Endothelial cell of umbilical vein (primary cell): ENCODE data around the gene MAD2L2. TPM values are rescaled to one million over a fixed set of nuclear protein-coding genes. Genes with fewer than 3 reads are reported as not detected.

Experiments
- BruUV-seq: library from RNA; stranded (reverse); fragments of 400-500 nt; replicated peaks from 2 replicates; lab custom pipeline; 2021; lab: Mats Ljungman, UMichigan
- CTCF ChIA-PET: fragments of 300-600, 350-600 bp; sonication (Branson Sonifier 250); formaldehyde crosslinking; loops from one replicate; lab custom pipeline; 2021; ENCODE audit warnings: antibody characterized with exemption, inconsistent platforms; lab: Charles Lee
- POLR2A ChIA-PET: fragments of 300-600, 350-600 bp; sonication (Branson Sonifier 250); formaldehyde crosslinking; loops from one replicate; lab custom pipeline; 2021; ENCODE audit warnings: antibody characterized with exemption, inconsistent platforms; lab: Charles Lee
- DNase-seq: peaks from one replicate; pipeline ENCODE4 v3.0.0-alpha.2; 2011; ENCODE audit warnings: low read depth, low spot score
- FAIRE-seq: peaks from 2 replicates; lab custom pipeline; 2011; peaks lifted over from hg19 to GRCh38; lab: Jason Lieb, UNC
- H2AFZ ChIP-seq: 2 replicates; pipeline ENCODE4 v1.6.0; 2012; ENCODE audit warnings: low read depth, low read length, control low read depth, inconsistent platforms
- H3K27ac ChIP-seq: 2 replicates; pipeline ENCODE4 v1.5.1; 2011; ENCODE audit warnings: low read depth, mild to moderate bottlenecking, control low read depth, low read length, moderate library complexity; ENCODE audit not compliant: insufficient read depth
- H3K27me3 ChIP-seq, 2 experiments: 2 replicates each; pipeline versions ENCODE4 v1.6.0 to v1.6.1; 2011; ENCODE audit warnings: low read length in 2 of 2, mixed read lengths in 1 of 2; ENCODE audit not compliant: control insufficient read depth in 2 of 2, insufficient read depth in 2 of 2
- H3K36me3 ChIP-seq, 2 experiments: 2 replicates in 1 of 2; 3 replicates in 1 of 2; pipeline ENCODE4 v1.5.1; 2011; ENCODE audit warnings: low read length in 2 of 2, mild to moderate bottlenecking in 1 of 2, moderate library complexity in 1 of 2; ENCODE audit not compliant: control insufficient read depth in 2 of 2, insufficient read depth in 2 of 2; ENCODE audit errors: extremely low read depth in 1 of 2
- H3K4me1 ChIP-seq: 3 replicates; pipeline ENCODE4 v1.5.1; 2011; ENCODE audit warnings: mild to moderate bottlenecking, low read length; ENCODE audit not compliant: control insufficient read depth, insufficient read depth; ENCODE audit errors: extremely low read depth
- H3K4me2 ChIP-seq: 2 replicates; pipeline ENCODE4 v1.6.1; 2011; ENCODE audit warnings: low read length, control low read depth, mixed read lengths; ENCODE audit not compliant: insufficient read depth
- H3K4me3 ChIP-seq, 3 experiments: fragments of 200-600 bp in 1 of 3; sonication (generic), shearing (Covaris generic) in 1 of 3; replicated peaks in 1 of 3; 2 replicates each; pipeline ENCODE4 v1.5.1; 2011 to 2016; ENCODE audit warnings: control low read depth in 3 of 3, low read length in 3 of 3, mild to moderate bottlenecking in 2 of 3, inconsistent platforms in 1 of 3, low read depth in 1 of 3, moderate library complexity in 1 of 3; ENCODE audit not compliant: insufficient read depth in 1 of 3
- H3K79me2 ChIP-seq: 2 replicates; pipeline ENCODE4 v1.6.0; 2012; ENCODE audit warnings: low read length, inconsistent platforms; ENCODE audit not compliant: control insufficient read depth, insufficient read depth
- H3K9ac ChIP-seq: replicated peaks from 2 replicates; pipeline ENCODE3; 2011; ENCODE audit warnings: low read length, control low read depth; ENCODE audit not compliant: insufficient read depth; ENCODE audit errors: extremely low read depth
- H3K9me1 ChIP-seq: replicated peaks from 3 replicates; pipeline ENCODE4 v1.6.0; 2011; ENCODE audit warnings: mild to moderate bottlenecking, low read length; ENCODE audit not compliant: control insufficient read depth, insufficient read depth; ENCODE audit errors: extremely low read depth
- H3K9me3 ChIP-seq: replicated peaks from 2 replicates; pipeline ENCODE4 v1.5.1; 2012; ENCODE audit warnings: low read length, inconsistent platforms; ENCODE audit not compliant: control insufficient read depth, insufficient read depth
- H4K20me1 ChIP-seq: replicated peaks from 2 replicates; pipeline ENCODE3; 2011; ENCODE audit warnings: mild to moderate bottlenecking, low read length; ENCODE audit not compliant: control insufficient read depth, insufficient read depth; ENCODE audit errors: extremely low read depth
- EZH2 ChIP-seq: IDR thresholded peaks from 2 replicates; pipeline ENCODE4 v1.6.1; 2012; ENCODE audit warnings: borderline replicate concordance, low read depth, mild to moderate bottlenecking, moderate library complexity, low read length, inconsistent platforms; ENCODE audit not compliant: severe bottlenecking
- FOS ChIP-seq: IDR thresholded peaks from 2 replicates; pipeline ENCODE4 v1.6.1; 2011; ENCODE audit warnings: mild to moderate bottlenecking, low read length, moderate library complexity, borderline replicate concordance; ENCODE audit not compliant: insufficient read depth
- GATA2 ChIP-seq: IDR thresholded peaks from 2 replicates; pipeline ENCODE4 v1.7.0; 2011; ENCODE audit warnings: low read depth, mild to moderate bottlenecking, moderate library complexity, mixed read lengths, low read length; ENCODE audit not compliant: insufficient read length, insufficient read depth
- JUN ChIP-seq: IDR thresholded peaks from 2 replicates; pipeline ENCODE4 v1.6.1; 2011; ENCODE audit warnings: borderline replicate concordance, low read depth; ENCODE audit not compliant: insufficient read length, insufficient read depth
- MYC ChIP-seq: IDR thresholded peaks from one replicate; pipeline ENCODE4 v1.6.1; 2011; ENCODE audit warnings: mild to moderate bottlenecking, low read depth, low read length
- POLR2A ChIP-seq: IDR thresholded peaks from 2 replicates; pipeline ENCODE4 v1.6.1; 2012; ENCODE audit warnings: low read depth, mild to moderate bottlenecking, control low read depth, low read length
- POLR2AphosphoS5 ChIP-seq: IDR thresholded peaks from 2 replicates; pipeline ENCODE4 v1.6.1; 2012; ENCODE audit warnings: low read depth, mild to moderate bottlenecking, control low read depth, low read length, moderate library complexity; ENCODE audit not compliant: insufficient read depth
- dilution Hi-C: fragments of 300-500 bp; cut with MboI; formaldehyde crosslinking; loops from one replicate; pipeline ENCODE4 v1.15.0; 2019; ENCODE audit warnings: low sequenced_read_pairs; ENCODE audit not compliant: extremely low pct_ligation_motif_present
- intact Hi-C: fragments of 100-400 bp; cut with micrococcal nuclease; formaldehyde crosslinking; loops from one replicate; pipeline ENCODE4 v1.10.0; 2022
- polyA plus RNA-seq, 4 experiments: library from polyadenylated mRNA; depleted of rRNA in 3 of 4; stranded (reverse) in 3 of 4; unstranded in 1 of 4; fragments of >200 nt; gene quantifications; 2 replicates each; pipeline versions ENCODE4 v1.2.1 to v1.2.3, GENCODE V29; 2011 to 2012; ENCODE audit warnings: missing spikeins in 1 of 4
- total RNA-seq: library from RNA; stranded (reverse); gene quantifications from 2 replicates; pipeline ENCODE4 v1.2.3, GENCODE V29; 2021
- TF ChIP-seq, protein P1 (sequence below), 2 donors: IDR thresholded peaks; 1 replicate in 1 of 2; 2 replicates in 1 of 2; pipeline ENCODE4 v1.5.1; 2011; ENCODE audit warnings: low read length in 2 of 2, mild to moderate bottlenecking in 2 of 2, moderate library complexity in 2 of 2, control low read depth in 1 of 2, inconsistent platforms in 1 of 2, low read depth in 1 of 2; ENCODE audit not compliant: insufficient read depth in 1 of 2; ENCODE audit errors: extremely low read depth in 1 of 2
- TF ChIP-seq, protein P2 (sequence below): IDR thresholded peaks from 2 replicates; pipeline ENCODE4 v1.6.1; 2011; ENCODE audit not compliant: insufficient read depth, insufficient read length

Gene MAD2L2
- total and polyA plus RNA-seq, 2 donors (not counting 3 experiments of a cell fraction or from before 2014, with no cell fraction given): 35.9 to 74.2 TPM

DNA sequence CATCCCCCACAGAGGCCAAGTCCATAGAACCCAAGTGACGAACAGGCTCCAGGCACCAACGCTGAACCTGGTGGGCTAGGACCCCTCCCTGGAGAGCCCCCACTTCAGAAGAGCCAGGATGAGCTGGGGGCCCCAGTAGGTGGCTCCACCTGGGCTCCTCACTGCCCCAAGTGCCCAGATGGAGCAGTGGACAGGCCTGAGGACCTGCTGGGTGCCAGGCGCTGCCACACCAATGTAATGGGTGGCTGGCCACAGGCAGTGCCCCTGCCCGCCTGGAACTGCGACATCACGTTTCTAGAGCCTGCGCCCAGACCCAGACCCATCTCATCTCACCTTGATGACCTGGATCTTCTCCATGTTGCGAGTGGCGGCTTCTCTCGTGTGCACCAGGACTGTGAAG lies 5.6 kb downstream of the MAD2L2 start:
- no peaks in the 10 kb centered on the region for H3K9me1 ChIP-seq
- POLR2A ChIA-PET: no interaction called here
- H3K4me2 ChIP-seq: no peak overlapping the region
- FAIRE-seq (no peak), DNase-seq (no peak)
- no peaks in the 10 kb centered on the region for H4K20me1 ChIP-seq
- no peaks in the 10 kb centered on the region for H3K9me3 ChIP-seq
- TF ChIP-seq FOS (no peak), GATA2 (no peak), JUN (no peak), EZH2 (no peak), POLR2AphosphoS5 (no peak), POLR2A (no peak), MYC (no peak)
- TF ChIP-seq, protein P1, sequence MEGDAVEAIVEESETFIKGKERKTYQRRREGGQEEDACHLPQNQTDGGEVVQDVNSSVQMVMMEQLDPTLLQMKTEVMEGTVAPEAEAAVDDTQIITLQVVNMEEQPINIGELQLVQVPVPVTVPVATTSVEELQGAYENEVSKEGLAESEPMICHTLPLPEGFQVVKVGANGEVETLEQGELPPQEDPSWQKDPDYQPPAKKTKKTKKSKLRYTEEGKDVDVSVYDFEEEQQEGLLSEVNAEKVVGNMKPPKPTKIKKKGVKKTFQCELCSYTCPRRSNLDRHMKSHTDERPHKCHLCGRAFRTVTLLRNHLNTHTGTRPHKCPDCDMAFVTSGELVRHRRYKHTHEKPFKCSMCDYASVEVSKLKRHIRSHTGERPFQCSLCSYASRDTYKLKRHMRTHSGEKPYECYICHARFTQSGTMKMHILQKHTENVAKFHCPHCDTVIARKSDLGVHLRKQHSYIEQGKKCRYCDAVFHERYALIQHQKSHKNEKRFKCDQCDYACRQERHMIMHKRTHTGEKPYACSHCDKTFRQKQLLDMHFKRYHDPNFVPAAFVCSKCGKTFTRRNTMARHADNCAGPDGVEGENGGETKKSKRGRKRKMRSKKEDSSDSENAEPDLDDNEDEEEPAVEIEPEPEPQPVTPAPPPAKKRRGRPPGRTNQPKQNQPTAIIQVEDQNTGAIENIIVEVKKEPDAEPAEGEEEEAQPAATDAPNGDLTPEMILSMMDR (IDR thresholded peaks at IDR 0.05; ENCODE audit: extremely low read depth in 1 of 2, insufficient read depth in 1 of 2, low read depth in 1 of 2, low read length in 2 of 2): no peak
- TF ChIP-seq, protein P2, sequence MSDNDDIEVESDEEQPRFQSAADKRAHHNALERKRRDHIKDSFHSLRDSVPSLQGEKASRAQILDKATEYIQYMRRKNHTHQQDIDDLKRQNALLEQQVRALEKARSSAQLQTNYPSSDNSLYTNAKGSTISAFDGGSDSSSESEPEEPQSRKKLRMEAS: no peak
- dilution Hi-C loops (no loop called here), intact Hi-C loops (no loop called here)
- H3K9ac ChIP-seq: no peak overlapping the region
- H3K4me1 ChIP-seq: peaks cover 2% of the 10 kb centered on the region
- no peak overlapping the region for H2AFZ ChIP-seq
- H3K4me3 ChIP-seq: no peak overlapping the region
- no peaks in the 10 kb centered on the region for H3K27me3 ChIP-seq
- no TSS peak for BruUV-seq
- no peak overlapping the region for H3K27ac ChIP-seq
- peaks cover 0 to 14% of the 10 kb centered on the region in 2 experiments for H3K36me3 ChIP-seq
- CTCF ChIA-PET: interaction anchor here (1.0 kb wide), 1 partner anchor 11 kb away, joined by 4 read pairs; the partner anchor contains the start of gene FBXO6
- no peaks in the 10 kb centered on the region for H3K79me2 ChIP-seq
